K562 (cell line): ENCODE results near the gene NRXN2. TPM values are rescaled to one million over a fixed set of nuclear protein-coding genes. Genes with fewer than 3 reads are reported as not detected.

Experiments
- ELK1 ChIP-seq: sonication (generic); formaldehyde crosslinking; IDR thresholded peaks from 2 replicates; pipeline ENCODE4 v1.8.1; 2022; ENCODE audit warnings: missing genetic modification reagents
- HEY1 ChIP-seq: fragments of 250-450 bp; sonication (Bioruptor Pico); IDR thresholded peaks from 2 replicates; pipeline ENCODE4 v1.5.0; 2020; ENCODE audit warnings: mild to moderate bottlenecking, moderate library complexity, borderline replicate concordance
- HNRNPLL ChIP-seq: fragments of 200-400 bp; formaldehyde crosslinking; IDR thresholded peaks from 2 replicates; pipeline ENCODE4 v1.6.1; 2017; ENCODE audit warnings: low read length, low read depth, mild to moderate bottlenecking; ENCODE audit not compliant: poor library complexity, severe bottlenecking
- MECOM ChIP-seq: fragments of 250-450 bp; sonication (Bioruptor Pico); IDR thresholded peaks from 2 replicates; pipeline ENCODE4 v1.8.0; 2022; ENCODE audit warnings: inconsistent platforms
- NFE2L1 ChIP-seq: fragments of 450-650 bp; IDR thresholded peaks from 2 replicates; pipeline ENCODE4 v1.6.1; 2016; ENCODE audit warnings: missing genetic modification characterization, low read depth, mild to moderate bottlenecking, missing compliant biosample characterization, moderate library complexity, borderline replicate concordance
- NONO ChIP-seq, 2 experiments: fragments of 200-400 bp in 1 of 2; fragments of 450-650 bp in 1 of 2; formaldehyde crosslinking in 1 of 2; IDR thresholded peaks; 2 replicates each; pipeline ENCODE4 v1.6.1; 2017; ENCODE audit warnings: low read depth in 2 of 2, mild to moderate bottlenecking in 2 of 2, moderate library complexity in 2 of 2, low read length in 1 of 2
- PREB ChIP-seq: sonication (generic); formaldehyde crosslinking; IDR thresholded peaks from 2 replicates; pipeline ENCODE4 v1.8.1; 2023; ENCODE audit warnings: mild to moderate bottlenecking, missing genetic modification reagents
- RHOXF2B ChIP-seq: fragments of 250-450 bp; sonication (Bioruptor Pico); conservative IDR thresholded peaks from 2 replicates; pipeline ENCODE4 v1.5.1; 2021
- TSC22D4 ChIP-seq: fragments of 450-650 bp; IDR thresholded peaks from 2 replicates; pipeline ENCODE4 v1.6.1; 2016; ENCODE audit warnings: missing genetic modification characterization, missing biosample characterization, control low read depth
- ZBTB33 ChIP-seq: sonication (generic); formaldehyde crosslinking; IDR thresholded peaks from 2 replicates; pipeline ENCODE4 v1.8.1; 2023; ENCODE audit warnings: mild to moderate bottlenecking, missing genetic modification reagents
- ZNF347 ChIP-seq: fragments of 450-650 bp; formaldehyde crosslinking; IDR thresholded peaks from 2 replicates; pipeline ENCODE4 v1.4.0; 2020; ENCODE audit warnings: low read depth, mild to moderate bottlenecking, moderate library complexity
- ZSCAN32 ChIP-seq: fragments of 450-650 bp; formaldehyde crosslinking; IDR thresholded peaks from 2 replicates; pipeline ENCODE4 v1.4.0; 2020; ENCODE audit warnings: mild to moderate bottlenecking, moderate library complexity
- polyA plus RNA-seq, 8 experiments: library from polyadenylated mRNA; depleted of rRNA in 4 of 8; stranded (reverse) in 5 of 8; unstranded in 3 of 8; fragments of >200 nt; fragmentation: Nextera tagmentation in 2 of 8; fragmentation: Illumina TruSeq in 1 of 8; extraction: Ambion mirVana in 2 of 8; extraction: Trizol in 1 of 8; gene quantifications; 2 replicates each; pipeline versions ENCODE4 v1.2.1 to v1.2.3, GENCODE V29; 2011 to 2014; ENCODE audit warnings: inconsistent platforms in 1 of 8, missing spikeins in 1 of 8
- total RNA-seq, 7 experiments: library from RNA; depleted of rRNA in 6 of 7; stranded (reverse); fragments of >200 nt in 6 of 7; fragmentation: Illumina TruSeq in 2 of 7; extraction: Trizol in 2 of 7; gene quantifications; 2 replicates each; pipeline versions ENCODE4 v1.2.1 to v1.2.3, GENCODE V29; 2011 to 2021; ENCODE audit warnings: low replicate concordance in 1 of 7
- TF ChIP-seq, protein P1 (sequence below): sonication (generic); formaldehyde crosslinking; IDR thresholded peaks from 2 replicates; pipeline ENCODE4 v1.8.0; 2023; ENCODE audit warnings: mild to moderate bottlenecking, missing genetic modification reagents
- TF ChIP-seq, protein P2 (sequence below): fragments of 450-650 bp; IDR thresholded peaks from 2 replicates; pipeline ENCODE4 v1.7.0; 2016; ENCODE audit warnings: borderline replicate concordance

Gene NRXN2
- total and polyA plus RNA-seq, 9 of the 15 experiments (the other 6 are each of a cell fraction or from before 2014, with no cell fraction given), result 0.07 to 0.47 (median 0.15) TPM; not detected in 4

DNA sequence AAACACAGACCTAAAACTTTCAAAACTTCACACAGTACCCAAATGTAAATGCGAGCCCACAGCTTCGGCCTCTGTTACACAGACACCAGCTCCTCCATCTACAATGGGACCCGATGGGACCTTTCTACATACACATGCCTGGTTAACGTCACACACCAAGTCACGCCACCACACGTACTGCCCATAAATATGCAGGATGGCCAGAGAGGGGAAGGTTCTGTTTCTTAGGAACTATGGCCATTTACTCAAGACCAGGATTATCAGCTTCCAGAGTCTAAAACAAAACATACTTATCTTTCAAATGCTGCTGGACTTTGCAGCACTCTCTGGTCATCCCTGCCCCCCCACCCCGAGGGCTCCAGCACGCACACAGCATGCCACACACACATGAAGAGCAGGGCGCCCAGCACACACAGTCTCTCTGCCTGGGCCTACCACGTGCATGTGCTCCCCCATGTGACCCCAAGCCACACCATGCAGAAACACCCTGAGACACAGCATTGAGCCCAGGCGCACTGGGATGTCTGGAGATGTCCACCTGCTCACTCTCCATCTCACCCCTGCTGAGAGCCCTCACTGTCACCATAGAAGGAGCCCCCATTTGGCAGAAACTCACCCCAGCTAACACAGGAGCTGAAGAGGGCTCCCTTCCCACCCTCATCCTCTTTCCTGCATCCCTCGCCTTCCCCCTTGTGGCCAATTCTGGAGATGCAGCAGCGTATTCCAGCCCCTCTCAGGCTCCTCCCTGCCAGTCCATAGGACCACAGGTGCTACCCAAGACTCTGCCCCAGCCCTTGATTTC, 70.2 kb downstream of the NRXN2 start (continued):
- TF ChIP-seq, protein P1, sequence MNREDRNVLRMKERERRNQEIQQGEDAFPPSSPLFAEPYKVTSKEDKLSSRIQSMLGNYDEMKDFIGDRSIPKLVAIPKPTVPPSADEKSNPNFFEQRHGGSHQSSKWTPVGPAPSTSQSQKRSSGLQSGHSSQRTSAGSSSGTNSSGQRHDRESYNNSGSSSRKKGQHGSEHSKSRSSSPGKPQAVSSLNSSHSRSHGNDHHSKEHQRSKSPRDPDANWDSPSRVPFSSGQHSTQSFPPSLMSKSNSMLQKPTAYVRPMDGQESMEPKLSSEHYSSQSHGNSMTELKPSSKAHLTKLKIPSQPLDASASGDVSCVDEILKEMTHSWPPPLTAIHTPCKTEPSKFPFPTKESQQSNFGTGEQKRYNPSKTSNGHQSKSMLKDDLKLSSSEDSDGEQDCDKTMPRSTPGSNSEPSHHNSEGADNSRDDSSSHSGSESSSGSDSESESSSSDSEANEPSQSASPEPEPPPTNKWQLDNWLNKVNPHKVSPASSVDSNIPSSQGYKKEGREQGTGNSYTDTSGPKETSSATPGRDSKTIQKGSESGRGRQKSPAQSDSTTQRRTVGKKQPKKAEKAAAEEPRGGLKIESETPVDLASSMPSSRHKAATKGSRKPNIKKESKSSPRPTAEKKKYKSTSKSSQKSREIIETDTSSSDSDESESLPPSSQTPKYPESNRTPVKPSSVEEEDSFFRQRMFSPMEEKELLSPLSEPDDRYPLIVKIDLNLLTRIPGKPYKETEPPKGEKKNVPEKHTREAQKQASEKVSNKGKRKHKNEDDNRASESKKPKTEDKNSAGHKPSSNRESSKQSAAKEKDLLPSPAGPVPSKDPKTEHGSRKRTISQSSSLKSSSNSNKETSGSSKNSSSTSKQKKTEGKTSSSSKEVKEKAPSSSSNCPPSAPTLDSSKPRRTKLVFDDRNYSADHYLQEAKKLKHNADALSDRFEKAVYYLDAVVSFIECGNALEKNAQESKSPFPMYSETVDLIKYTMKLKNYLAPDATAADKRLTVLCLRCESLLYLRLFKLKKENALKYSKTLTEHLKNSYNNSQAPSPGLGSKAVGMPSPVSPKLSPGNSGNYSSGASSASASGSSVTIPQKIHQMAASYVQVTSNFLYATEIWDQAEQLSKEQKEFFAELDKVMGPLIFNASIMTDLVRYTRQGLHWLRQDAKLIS, result no peak
- no peak for TF ChIP-seq NFE2L1 (tag)
- TF ChIP-seq TSC22D4 (tag), result no peak
- no peak for TF ChIP-seq ELK1
- TF ChIP-seq ZBTB33 (CRISPR knock-in tag), result 0 out of 2 replicates have a peak, but pooled peaks have one; percentile 29
- no peak for TF ChIP-seq HNRNPLL
- TF ChIP-seq PREB (CRISPR knock-in tag), result no peak
- no peak for TF ChIP-seq RHOXF2B (CRISPR knock-in tag)
- TF ChIP-seq, protein P2, sequence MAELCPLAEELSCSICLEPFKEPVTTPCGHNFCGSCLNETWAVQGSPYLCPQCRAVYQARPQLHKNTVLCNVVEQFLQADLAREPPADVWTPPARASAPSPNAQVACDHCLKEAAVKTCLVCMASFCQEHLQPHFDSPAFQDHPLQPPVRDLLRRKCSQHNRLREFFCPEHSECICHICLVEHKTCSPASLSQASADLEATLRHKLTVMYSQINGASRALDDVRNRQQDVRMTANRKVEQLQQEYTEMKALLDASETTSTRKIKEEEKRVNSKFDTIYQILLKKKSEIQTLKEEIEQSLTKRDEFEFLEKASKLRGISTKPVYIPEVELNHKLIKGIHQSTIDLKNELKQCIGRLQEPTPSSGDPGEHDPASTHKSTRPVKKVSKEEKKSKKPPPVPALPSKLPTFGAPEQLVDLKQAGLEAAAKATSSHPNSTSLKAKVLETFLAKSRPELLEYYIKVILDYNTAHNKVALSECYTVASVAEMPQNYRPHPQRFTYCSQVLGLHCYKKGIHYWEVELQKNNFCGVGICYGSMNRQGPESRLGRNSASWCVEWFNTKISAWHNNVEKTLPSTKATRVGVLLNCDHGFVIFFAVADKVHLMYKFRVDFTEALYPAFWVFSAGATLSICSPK, result no peak
- TF ChIP-seq ZNF347, result no peak
- TF ChIP-seq NONO (IDR thresholded peaks at IDR 0.05; ENCODE audit: low read depth in 2 of 2, low read length in 1 of 2), result no peak
- no peak for TF ChIP-seq MECOM (CRISPR knock-in tag)
- no peak for TF ChIP-seq ZSCAN32 (CRISPR knock-in tag)
- TF ChIP-seq HEY1, result no peak
